ENCODE results near the gene RSAD1. TPM values are rescaled to one million over a fixed set of nuclear protein-coding genes. Genes with fewer than 3 reads are reported as not detected.

The RSAD1 gene
- total RNA-seq, 2 experiments from 2014 or later: 44.6 to 44.7 TPM

DNA sequence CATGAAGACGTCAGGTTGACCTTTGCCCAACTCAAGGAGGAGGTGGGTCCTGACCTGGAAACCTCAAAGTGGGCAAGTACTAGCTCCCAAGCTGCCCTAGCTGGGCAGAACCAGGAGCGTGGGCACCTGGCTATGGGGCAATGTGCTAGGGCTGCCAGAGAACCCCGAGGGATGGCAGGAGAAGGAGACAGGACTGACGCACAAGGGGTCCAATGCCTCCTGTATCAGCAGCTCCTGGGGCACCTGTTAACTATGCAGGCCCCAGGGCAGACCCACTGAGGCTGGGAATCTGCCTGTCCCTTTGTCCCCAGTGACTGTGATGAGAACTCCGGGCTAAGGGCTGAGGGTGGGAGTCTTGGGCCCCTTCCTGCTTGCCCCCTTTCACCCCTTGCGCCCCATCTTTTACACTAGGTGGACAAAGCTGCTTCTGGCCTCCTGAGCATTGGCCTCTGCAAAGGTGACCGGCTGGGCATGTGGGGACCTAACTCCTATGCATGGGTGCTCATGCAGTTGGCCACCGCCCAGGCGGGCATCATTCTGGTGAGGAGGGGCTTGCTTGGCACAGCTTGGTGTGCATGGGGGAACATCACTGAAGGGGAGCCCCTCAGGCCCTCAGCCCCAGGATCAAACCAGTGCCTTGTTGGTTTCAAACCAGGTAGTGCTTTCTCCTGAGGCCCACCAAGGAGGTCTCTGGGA, 17.7 kb upstream of the RSAD1 start:
- H3K9me3 ChIP-seq (ENCODE audit: control insufficient read depth in 1 of 2, insufficient read depth in 1 of 2, low read length in 2 of 2): no peaks in the 10 kb centered on the region
- H3K27ac Mint-ChIP-seq: no peak overlapping the region
- no peaks in the 10 kb centered on the region for H3K27me3 ChIP-seq (ENCODE audit: control insufficient read depth in 1 of 2, insufficient read depth in 2 of 2, low read length in 2 of 2)
- no peaks in the 10 kb centered on the region for H3K36me3 Mint-ChIP-seq (ENCODE audit: low read depth)
- no peak for DNase-seq
- CTCF ChIA-PET: no interaction called here
- peaks cover 7% of the 10 kb centered on the region for H3K27me3 Mint-ChIP-seq
- no peak overlapping the region for H3K4me3 ChIP-seq (ENCODE audit: low read length)
- POLR2A ChIA-PET: no interaction called here
- no peak overlapping the region for H3K4me3 Mint-ChIP-seq
- H3K4me1 Mint-ChIP-seq (ENCODE audit: low read depth): no peaks in the 10 kb centered on the region
- H3K27ac ChIP-seq (ENCODE audit: low read depth in 1 of 2, low read length in 2 of 2): no peak overlapping the region
- H3K4me1 ChIP-seq (ENCODE audit: insufficient read depth, low read length): no peaks in the 10 kb centered on the region
- TF ChIP-seq, protein P1, sequence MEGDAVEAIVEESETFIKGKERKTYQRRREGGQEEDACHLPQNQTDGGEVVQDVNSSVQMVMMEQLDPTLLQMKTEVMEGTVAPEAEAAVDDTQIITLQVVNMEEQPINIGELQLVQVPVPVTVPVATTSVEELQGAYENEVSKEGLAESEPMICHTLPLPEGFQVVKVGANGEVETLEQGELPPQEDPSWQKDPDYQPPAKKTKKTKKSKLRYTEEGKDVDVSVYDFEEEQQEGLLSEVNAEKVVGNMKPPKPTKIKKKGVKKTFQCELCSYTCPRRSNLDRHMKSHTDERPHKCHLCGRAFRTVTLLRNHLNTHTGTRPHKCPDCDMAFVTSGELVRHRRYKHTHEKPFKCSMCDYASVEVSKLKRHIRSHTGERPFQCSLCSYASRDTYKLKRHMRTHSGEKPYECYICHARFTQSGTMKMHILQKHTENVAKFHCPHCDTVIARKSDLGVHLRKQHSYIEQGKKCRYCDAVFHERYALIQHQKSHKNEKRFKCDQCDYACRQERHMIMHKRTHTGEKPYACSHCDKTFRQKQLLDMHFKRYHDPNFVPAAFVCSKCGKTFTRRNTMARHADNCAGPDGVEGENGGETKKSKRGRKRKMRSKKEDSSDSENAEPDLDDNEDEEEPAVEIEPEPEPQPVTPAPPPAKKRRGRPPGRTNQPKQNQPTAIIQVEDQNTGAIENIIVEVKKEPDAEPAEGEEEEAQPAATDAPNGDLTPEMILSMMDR (IDR thresholded peaks at IDR 0.05): no peak
- no peak for ATAC-seq (ENCODE audit: poor library complexity)
- intact Hi-C loops (cut with DNase I, micrococcal nuclease): no loop called here
- H3K36me3 ChIP-seq (ENCODE audit: insufficient read depth, low read length): no peaks in the 10 kb centered on the region
- H3K9me3 Mint-ChIP-seq: no peaks in the 10 kb centered on the region

DNA sequence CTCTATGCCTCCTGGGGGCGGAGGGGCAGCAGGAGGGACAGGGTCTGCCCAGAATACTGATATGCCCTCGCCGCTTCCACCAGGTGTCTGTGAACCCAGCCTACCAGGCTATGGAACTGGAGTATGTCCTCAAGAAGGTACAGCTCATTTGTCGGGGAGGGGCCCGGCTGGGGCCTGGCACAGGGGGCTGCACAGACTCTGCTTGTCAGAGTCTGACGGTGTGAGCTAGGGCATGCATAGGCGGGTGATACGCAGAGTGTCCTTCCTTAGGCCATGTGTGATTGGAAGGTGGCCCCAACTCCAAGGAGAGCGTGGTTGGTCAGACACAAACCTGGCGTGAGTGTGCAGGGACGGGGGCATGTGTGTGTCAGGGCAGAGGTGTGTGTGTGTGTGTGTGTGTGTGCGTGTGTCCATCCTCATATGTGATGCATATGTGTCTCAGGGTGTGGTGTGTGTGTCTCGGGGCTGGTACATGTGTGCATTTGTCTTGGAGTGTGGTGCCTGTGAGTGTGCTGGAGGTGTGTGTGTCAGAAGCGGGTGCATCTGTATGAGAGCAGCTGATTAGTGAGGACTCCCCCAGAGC, 17.0 kb upstream of the RSAD1 start:
- peaks cover 7% of the 10 kb centered on the region for H3K27me3 Mint-ChIP-seq
- DNase-seq (no peak), ATAC-seq (ENCODE audit: poor library complexity) (no peak)
- Histone ChIP-seq H3K27ac (ENCODE audit: low read depth in 1 of 2, low read length in 2 of 2) (no peak overlapping the region), H3K36me3 (ENCODE audit: insufficient read depth, low read length) (no peaks in the 10 kb centered on the region), H3K9me3 (ENCODE audit: control insufficient read depth in 1 of 2, insufficient read depth in 1 of 2, low read length in 2 of 2) (no peaks in the 10 kb centered on the region), H3K4me1 (ENCODE audit: insufficient read depth, low read length) (peaks cover 5% of the 10 kb centered on the region), H3K4me3 (ENCODE audit: low read length) (no peak overlapping the region), H3K27me3 (ENCODE audit: control insufficient read depth in 1 of 2, insufficient read depth in 2 of 2, low read length in 2 of 2) (no peaks in the 10 kb centered on the region)
- H3K4me3 Mint-ChIP-seq: no peak overlapping the region
- intact Hi-C loops (cut with DNase I, micrococcal nuclease): no loop called here
- H3K9me3 Mint-ChIP-seq: no peaks in the 10 kb centered on the region
- H3K36me3 Mint-ChIP-seq (ENCODE audit: low read depth): no peaks in the 10 kb centered on the region
- H3K27ac Mint-ChIP-seq: no peak overlapping the region
- ChIA-PET CTCF (no interaction called here), POLR2A (no interaction called here)
- TF ChIP-seq, protein P1 (IDR thresholded peaks at IDR 0.05): no peak
- no peaks in the 10 kb centered on the region for H3K4me1 Mint-ChIP-seq (ENCODE audit: low read depth)

DNA sequence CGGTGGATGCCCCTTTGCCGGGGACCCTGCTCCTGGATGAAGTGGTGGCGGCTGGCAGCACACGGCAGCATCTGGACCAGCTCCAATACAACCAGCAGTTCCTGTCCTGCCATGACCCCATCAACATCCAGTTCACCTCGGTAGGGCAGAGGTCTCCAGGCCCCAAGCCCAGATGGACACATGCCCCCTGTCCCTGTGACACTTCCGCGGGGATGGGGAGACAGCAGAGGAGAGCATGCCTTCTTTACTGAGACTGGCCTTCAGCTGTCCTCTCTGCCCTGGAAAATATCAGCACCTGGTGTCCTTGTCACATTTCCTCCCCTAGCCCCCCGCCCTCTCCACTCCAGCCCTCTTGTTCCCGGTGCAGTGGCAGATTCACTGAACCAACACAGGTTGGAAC, 16.2 kb upstream of the RSAD1 start:
- POLR2A ChIA-PET: no interaction called here

More for the DNA sequence above, 16.2 kb upstream of the RSAD1 start:
- H3K4me1 ChIP-seq (ENCODE audit: insufficient read depth, low read length): peaks cover 9% of the 10 kb centered on the region
- peaks cover under 1% of the 10 kb centered on the region for H3K4me1 Mint-ChIP-seq (ENCODE audit: low read depth)
- peaks cover 1 to 4% of the 10 kb centered on the region in 2 experiments for H3K27me3 ChIP-seq (ENCODE audit: control insufficient read depth in 1 of 2, insufficient read depth in 2 of 2, low read length in 2 of 2)
- no peak overlapping the region for H3K27ac ChIP-seq (ENCODE audit: low read depth in 1 of 2, low read length in 2 of 2)
- peaks cover 14% of the 10 kb centered on the region for H3K27me3 Mint-ChIP-seq
- no peaks in the 10 kb centered on the region for H3K9me3 ChIP-seq (ENCODE audit: control insufficient read depth in 1 of 2, insufficient read depth in 1 of 2, low read length in 2 of 2)
- H3K36me3 Mint-ChIP-seq (ENCODE audit: low read depth): no peaks in the 10 kb centered on the region
- H3K9me3 Mint-ChIP-seq: no peaks in the 10 kb centered on the region
- H3K4me3 Mint-ChIP-seq: no peak overlapping the region
- intact Hi-C loops (cut with DNase I, micrococcal nuclease): no loop called here
- H3K36me3 ChIP-seq (ENCODE audit: insufficient read depth, low read length): no peaks in the 10 kb centered on the region
- DNase-seq (no peak), ATAC-seq (ENCODE audit: poor library complexity) (no peak)
- no peak overlapping the region for H3K4me3 ChIP-seq (ENCODE audit: low read length)
- TF ChIP-seq, protein P1 (IDR thresholded peaks at IDR 0.05): no peak
- CTCF ChIA-PET: no interaction called here
- H3K27ac Mint-ChIP-seq: no peak overlapping the region
